ENCODE results near the gene TTC33. TPM values are rescaled to one million over a fixed set of nuclear protein-coding genes. Genes with fewer than 3 reads are reported as not detected.
"Not testable (repeated sequence)": the region's sequence is repeated elsewhere in the genome, so short reads cannot be mapped to it uniquely, and the experiment has no call there.

TTC33 gene
- total RNA-seq, 1 donor from 2014 or later, result 3.8 TPM

GRCh38 chr5:40606077-40606765 lies 149.5 kb downstream of the TTC33 start:
- no peak for ATAC-seq

- no peak for ATAC-seq
These were observed 150.3 kb downstream of the TTC33 start for GRCh38 chr5:40605295-40605958.

GRCh38 chr5:40603378-40603777 lies 152.4 kb downstream of the TTC33 start:
- no peak for ATAC-seq

- no peak for ATAC-seq
These were observed 154.4 kb downstream of the TTC33 start for GRCh38 chr5:40601198-40601868.

GRCh38 chr5:40600383-40600782 lies 155.4 kb downstream of the TTC33 start:
- no peak for ATAC-seq

- no peak for ATAC-seq
These were observed 156.1 kb downstream of the TTC33 start for GRCh38 chr5:40599676-40600075.

GRCh38 chr5:40594811-40595210 lies 160.9 kb downstream of the TTC33 start:
- no peak for ATAC-seq

- ATAC-seq, result not testable (repeated sequence)
These were observed 163.9 kb downstream of the TTC33 start for GRCh38 chr5:40591727-40592396.

- no peak for ATAC-seq
These were observed 168.4 kb downstream of the TTC33 start for GRCh38 chr5:40587376-40587775.

GRCh38 chr5:40585537-40586267 lies 170.1 kb downstream of the TTC33 start:
- ATAC-seq, result no peak

- no peak for ATAC-seq
These were observed 171.7 kb downstream of the TTC33 start for GRCh38 chr5:40584054-40584453.

GRCh38 chr5:40578501-40579451 lies 177.0 kb downstream of the TTC33 start:
- ATAC-seq, result no peak

GRCh38 chr5:40577718-40578117 lies 178.0 kb downstream of the TTC33 start:
- ATAC-seq, result no peak

GRCh38 chr5:40575921-40576320 lies 179.8 kb downstream of the TTC33 start:
- no peak for ATAC-seq

- no peak for ATAC-seq
These were observed 180.3 kb downstream of the TTC33 start for GRCh38 chr5:40575411-40575810.

- no peak for ATAC-seq
These were observed 182.8 kb downstream of the TTC33 start for GRCh38 chr5:40572937-40573336.

- no peak for ATAC-seq
These were observed 183.4 kb downstream of the TTC33 start for GRCh38 chr5:40572391-40572790.

- no peak for ATAC-seq
These were observed 184.0 kb downstream of the TTC33 start for GRCh38 chr5:40571729-40572128.

GRCh38 chr5:40570408-40571129 lies 185.2 kb downstream of the TTC33 start:
- ATAC-seq, result no peak

GRCh38 chr5:40569546-40570270 lies 186.1 kb downstream of the TTC33 start:
- no peak for ATAC-seq

All from esophagus mucosa (tissue), 1 donor.